GM12878 (cell line): ENCODE data around the gene TTC39B. TPM values are rescaled to one million over a fixed set of nuclear protein-coding genes. Genes with fewer than 3 reads are reported as not detected.

Experiments
- ATAC-seq: fragments of 200-7000 bp; cut with Tn5 transposase; 3 replicates; pipeline ENCODE4 v1.9.1; 2020; ENCODE audit warnings: mild to moderate bottlenecking, moderate library complexity
- BruUV-seq: library from RNA; stranded (reverse); fragments of 400-500 nt; replicated peaks from 2 replicates; lab custom pipeline; 2021; lab: Mats Ljungman, UMichigan
- CTCF ChIA-PET: fragments of 300-600 bp; sonication (Branson Sonifier 250); formaldehyde crosslinking; extraction: SDS; loops from one replicate; lab custom pipeline; 2021; ENCODE audit warnings: inconsistent platforms; lab: Yijun Ruan, JAX
- POLR2A ChIA-PET: fragments of 350-600 bp; formaldehyde crosslinking; extraction: SDS; loops from one replicate; lab custom pipeline; 2021; ENCODE audit warnings: inconsistent platforms; lab: Charles Lee
- RAD21 ChIA-PET: fragments of 300-600 bp; sonication (Branson Sonifier 250); formaldehyde crosslinking; loops from one replicate; lab custom pipeline; 2023; ENCODE audit warnings: antibody characterized with exemption; ENCODE audit not compliant: unreplicated experiment; lab: Charles Lee
- SMC1A ChIA-PET: fragments of 300-600 bp; sonication (Branson Sonifier 250); formaldehyde crosslinking; loops from one replicate; lab custom pipeline; 2023; ENCODE audit not compliant: unreplicated experiment, uncharacterized antibody; lab: Charles Lee
- DNase-seq: peaks from one replicate; pipeline ENCODE4 v3.0.0-alpha.2; 2011; ENCODE audit warnings: low read depth, low spot score
- FAIRE-seq: peaks from 3 replicates; lab custom pipeline; 2011; peaks lifted over from hg19 to GRCh38; lab: Jason Lieb, UNC
- H2AFZ ChIP-seq: 2 replicates; pipeline ENCODE4 v1.6.0; 2011; ENCODE audit warnings: low read depth, low read length, control low read depth; ENCODE audit not compliant: control insufficient read depth
- H3K27ac ChIP-seq: 2 replicates; pipeline ENCODE4 v1.5.1; 2011; ENCODE audit warnings: control low read depth; ENCODE audit not compliant: control insufficient read depth, insufficient read depth
- H3K27me3 ChIP-seq, 2 experiments: replicated peaks in 1 of 2; 2 replicates each; pipeline versions ENCODE4 v1.6.0 to v1.6.1; 2011; ENCODE audit warnings: low read length in 1 of 2; ENCODE audit not compliant: control insufficient read depth in 2 of 2, insufficient read depth in 2 of 2
- H3K36me3 ChIP-seq, 2 experiments: 2 replicates each; pipeline ENCODE4 v1.5.1; 2011; ENCODE audit warnings: low read length in 1 of 2; ENCODE audit not compliant: control insufficient read depth in 2 of 2, insufficient read depth in 2 of 2
- H3K4me1 ChIP-seq: 2 replicates; pipeline ENCODE4 v1.6.1; 2011; ENCODE audit warnings: mild to moderate bottlenecking, low read length, moderate library complexity, mixed read lengths; ENCODE audit not compliant: control insufficient read depth, insufficient read depth
- H3K4me2 ChIP-seq: 2 replicates; pipeline ENCODE4 v1.6.0; 2011; ENCODE audit warnings: control low read depth; ENCODE audit not compliant: control insufficient read depth, insufficient read depth
- H3K4me3 ChIP-seq: fragments of 200-600 bp; sonication (generic); 2 replicates; pipeline ENCODE4 v1.5.1; 2016
- H3K79me2 ChIP-seq: 2 replicates; pipeline ENCODE4 v1.6.0; 2011; ENCODE audit warnings: low read length; ENCODE audit not compliant: control insufficient read depth, insufficient read depth
- H3K9ac ChIP-seq: 2 replicates; pipeline ENCODE4 v1.8.0; 2011; ENCODE audit warnings: low read length, control low read depth, mixed read lengths; ENCODE audit not compliant: control insufficient read depth, insufficient read depth
- H3K9me3 ChIP-seq: replicated peaks from 3 replicates; pipeline ENCODE4 v1.5.1; 2011; ENCODE audit warnings: mild to moderate bottlenecking, low read length; ENCODE audit not compliant: control insufficient read depth, insufficient read depth
- H4K20me1 ChIP-seq: 2 replicates; pipeline ENCODE4 v1.6.0; 2011; ENCODE audit not compliant: control insufficient read depth, insufficient read depth
- BCL11A ChIP-seq: IDR thresholded peaks from 2 replicates; pipeline ENCODE4 v1.6.1; 2011; ENCODE audit warnings: low read depth, low read length
- CBX3 ChIP-seq: fragments of 200-600 bp; sonication (generic); IDR thresholded peaks from 2 replicates; pipeline ENCODE4 v1.6.1; 2016; ENCODE audit warnings: low read depth, borderline replicate concordance
- CEBPB ChIP-seq, 2 experiments: fragments of 150-350 bp in 1 of 2; IDR thresholded peaks; 2 replicates each; pipeline ENCODE4 v1.6.1; 2012 to 2014; ENCODE audit warnings: low read depth in 2 of 2, low read length in 2 of 2, borderline replicate concordance in 1 of 2, inconsistent platforms in 1 of 2
- CHD2 ChIP-seq: IDR thresholded peaks from 2 replicates; pipeline ENCODE4 v1.6.1; 2011; ENCODE audit warnings: low read depth, low read length, improper control_type of control experiment, borderline replicate concordance
- IRF4 ChIP-seq: IDR thresholded peaks from 2 replicates; pipeline ENCODE4 v1.6.1; 2011; ENCODE audit warnings: low read depth, low read length
- NFXL1 ChIP-seq: fragments of 450-650 bp; IDR thresholded peaks from 2 replicates; pipeline ENCODE4 v1.6.1; 2017; ENCODE audit warnings: antibody characterized with exemption, mild to moderate bottlenecking, borderline replicate concordance
- PAX5 ChIP-seq: IDR thresholded peaks from 2 replicates; pipeline ENCODE4 v1.6.1; 2011; ENCODE audit warnings: low read depth, low read length, borderline replicate concordance
- RELA ChIP-seq: fragments of 450-650 bp; IDR thresholded peaks from 2 replicates; pipeline ENCODE4 v1.8.0; 2014; ENCODE audit warnings: borderline replicate concordance; ENCODE audit not compliant: partially characterized antibody
- TBL1XR1 ChIP-seq: IDR thresholded peaks from 2 replicates; pipeline ENCODE4 v1.6.1; 2012; ENCODE audit warnings: low read depth, low read length, improper control_type of control experiment
- TCF7 ChIP-seq: IDR thresholded peaks from 2 replicates; pipeline ENCODE4 v1.6.1; 2014; ENCODE audit warnings: antibody characterized with exemption, borderline replicate concordance
- ZNF622 ChIP-seq: fragments of 450-650 bp; IDR thresholded peaks from 2 replicates; pipeline ENCODE4 v1.6.1; 2017; ENCODE audit warnings: mild to moderate bottlenecking, inconsistent platforms
- WGBS: methylation state at CpG from one replicate; pipeline ENCODE4 v1.1.6; 2016; ENCODE audit warnings: low lambda C conversion rate; ENCODE audit not compliant: insufficient replicate concordance, insufficient coverage; ENCODE audit errors: missing lambda C conversion rate; 5-methylcytosine and 5-hydroxymethylcytosine counted together
- in situ Hi-C: fragments of 300-500 bp; cut with MboI; formaldehyde crosslinking; loops from 9 replicates; pipeline ENCODE4 v1.14.3; 2018; ENCODE audit warnings: mixed read lengths
- intact Hi-C: fragments of 100-400 bp; cut with micrococcal nuclease; formaldehyde crosslinking; loops from one replicate; pipeline ENCODE4 v1.14.2; 2022; ENCODE audit not compliant: unreplicated experiment
- polyA plus RNA-seq, 11 experiments: library from polyadenylated mRNA; depleted of rRNA in 4 of 11; unstranded in 6 of 11; stranded (reverse) in 5 of 11; fragments of >200 nt; fragmentation: Nextera tagmentation in 4 of 11; fragmentation: Illumina TruSeq in 1 of 11; extraction: Ambion mirVana in 4 of 11; extraction: Trizol in 1 of 11; gene quantifications; 1 replicate in 1 of 11; 2 replicates in 10 of 11; pipeline versions ENCODE4 v1.2.1 to v1.2.3, GENCODE V29; 2011 to 2016; ENCODE audit warnings: inconsistent platforms in 2 of 11, missing spikeins in 2 of 11, low read depth in 1 of 11
- total RNA-seq, 4 experiments: library from RNA; depleted of rRNA in 3 of 4; stranded (reverse); fragments of >200 nt in 3 of 4; fragmentation: Illumina TruSeq in 1 of 4; extraction: Trizol in 1 of 4; gene quantifications; 2 replicates each; pipeline versions ENCODE4 v1.2.1 to v1.2.3, GENCODE V29; 2013 to 2021
- TF ChIP-seq, protein P1 (sequence below): fragments of 450-650 bp; IDR thresholded peaks from 2 replicates; pipeline ENCODE4 v1.6.1; 2017; ENCODE audit warnings: mild to moderate bottlenecking, low read depth, inconsistent platforms; ENCODE audit not compliant: poor library complexity, severe bottlenecking
- TF ChIP-seq, protein P2 (sequence below): fragments of 450-650 bp; IDR thresholded peaks from 2 replicates; pipeline ENCODE4 v1.6.1; 2016; ENCODE audit warnings: mild to moderate bottlenecking
- TF ChIP-seq, protein P3 (sequence below): fragments of 450-650 bp; conservative IDR thresholded peaks from 2 replicates; pipeline ENCODE4 v1.6.1; 2017; ENCODE audit warnings: mild to moderate bottlenecking, moderate library complexity
- TF ChIP-seq, protein P4 (sequence below): fragments of 450-650 bp; IDR thresholded peaks from 2 replicates; pipeline ENCODE4 v1.6.1; 2017; ENCODE audit warnings: mild to moderate bottlenecking, moderate library complexity

Gene TTC39B
- total and polyA plus RNA-seq, 10 of the 15 experiments (the other 5 are each of a cell fraction or from before 2014, with no cell fraction given) = 0.68 to 2.5 (median 1.5) TPM

DNA sequence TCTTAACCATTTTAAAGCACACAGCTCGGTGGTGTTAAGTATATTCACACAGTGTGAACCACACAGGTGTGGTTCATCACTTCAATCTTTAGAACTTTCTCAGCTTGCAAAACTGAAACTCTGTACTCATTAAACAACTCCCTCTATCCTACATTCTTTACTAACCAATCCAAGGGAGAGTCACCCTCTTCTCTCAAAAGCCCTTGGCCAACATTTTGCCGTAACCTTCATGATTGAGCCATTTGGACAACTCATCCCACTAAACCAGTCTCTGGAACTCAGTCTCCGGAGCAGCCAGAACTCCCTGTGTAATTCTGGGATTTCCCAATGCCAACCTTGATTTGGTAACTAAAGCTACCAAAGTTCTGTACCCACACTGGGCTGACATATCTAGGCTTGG lies 84.7 kb downstream of the TTC39B start:
- no TSS peak for BruUV-seq
- H3K36me3 ChIP-seq = no peaks in the 10 kb centered on the region
- H3K9me3 ChIP-seq = no peaks in the 10 kb centered on the region
- in situ Hi-C loops = no loop called here
- ChIA-PET RAD21 (interaction anchor here (2.9 kb wide), 1 partner anchor 11 kb away, joined by 17 read pairs; no protein-coding TSS in a partner anchor), SMC1A (interaction anchor here (0.5 to 4.8 kb wide), 4 partner anchors 9 to 109 kb away, joined by 3 to 27 read pairs (median 5); no protein-coding TSS in a partner anchor), CTCF (interaction anchor here (1.2 to 7.4 kb wide), 3 partner anchors 10 to 384 kb away, joined by 3 to 74 read pairs (median 34); no protein-coding TSS in a partner anchor), POLR2A (no interaction called here)
- no peak overlapping the region for H3K9ac ChIP-seq
- no peak for FAIRE-seq
- DNase-seq = no peak
- H3K27ac ChIP-seq = no peak overlapping the region
- intact Hi-C loops = no loop called here
- no peaks in the 10 kb centered on the region for H4K20me1 ChIP-seq
- H2AFZ ChIP-seq = no peak overlapping the region
- no peaks in the 10 kb centered on the region for H3K79me2 ChIP-seq
- H3K27me3 ChIP-seq = no peaks in the 10 kb centered on the region
- H3K4me1 ChIP-seq = no peaks in the 10 kb centered on the region
- H3K4me3 ChIP-seq = no peak overlapping the region
- H3K4me2 ChIP-seq = no peak overlapping the region
- 80% methylated on average over 3 of the region's 3 CpGs for WGBS
- ATAC-seq = peak; percentile 56
- TF ChIP-seq, protein P1, sequence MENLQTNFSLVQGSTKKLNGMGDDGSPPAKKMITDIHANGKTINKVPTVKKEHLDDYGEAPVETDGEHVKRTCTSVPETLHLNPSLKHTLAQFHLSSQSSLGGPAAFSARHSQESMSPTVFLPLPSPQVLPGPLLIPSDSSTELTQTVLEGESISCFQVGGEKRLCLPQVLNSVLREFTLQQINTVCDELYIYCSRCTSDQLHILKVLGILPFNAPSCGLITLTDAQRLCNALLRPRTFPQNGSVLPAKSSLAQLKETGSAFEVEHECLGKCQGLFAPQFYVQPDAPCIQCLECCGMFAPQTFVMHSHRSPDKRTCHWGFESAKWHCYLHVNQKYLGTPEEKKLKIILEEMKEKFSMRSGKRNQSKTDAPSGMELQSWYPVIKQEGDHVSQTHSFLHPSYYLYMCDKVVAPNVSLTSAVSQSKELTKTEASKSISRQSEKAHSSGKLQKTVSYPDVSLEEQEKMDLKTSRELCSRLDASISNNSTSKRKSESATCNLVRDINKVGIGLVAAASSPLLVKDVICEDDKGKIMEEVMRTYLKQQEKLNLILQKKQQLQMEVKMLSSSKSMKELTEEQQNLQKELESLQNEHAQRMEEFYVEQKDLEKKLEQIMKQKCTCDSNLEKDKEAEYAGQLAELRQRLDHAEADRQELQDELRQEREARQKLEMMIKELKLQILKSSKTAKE = no peak
- TF ChIP-seq RELA = no peak
- no peak for TF ChIP-seq TBL1XR1
- TF ChIP-seq CHD2 = no peak
- no peak for TF ChIP-seq ZNF622
- no peak for TF ChIP-seq BCL11A
- TF ChIP-seq, protein P2, sequence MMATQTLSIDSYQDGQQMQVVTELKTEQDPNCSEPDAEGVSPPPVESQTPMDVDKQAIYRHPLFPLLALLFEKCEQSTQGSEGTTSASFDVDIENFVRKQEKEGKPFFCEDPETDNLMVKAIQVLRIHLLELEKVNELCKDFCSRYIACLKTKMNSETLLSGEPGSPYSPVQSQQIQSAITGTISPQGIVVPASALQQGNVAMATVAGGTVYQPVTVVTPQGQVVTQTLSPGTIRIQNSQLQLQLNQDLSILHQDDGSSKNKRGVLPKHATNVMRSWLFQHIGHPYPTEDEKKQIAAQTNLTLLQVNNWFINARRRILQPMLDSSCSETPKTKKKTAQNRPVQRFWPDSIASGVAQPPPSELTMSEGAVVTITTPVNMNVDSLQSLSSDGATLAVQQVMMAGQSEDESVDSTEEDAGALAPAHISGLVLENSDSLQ = no peak
- no peak for TF ChIP-seq NFXL1
- no peak for TF ChIP-seq PAX5
- no peak for TF ChIP-seq CBX3
- TF ChIP-seq, protein P3, sequence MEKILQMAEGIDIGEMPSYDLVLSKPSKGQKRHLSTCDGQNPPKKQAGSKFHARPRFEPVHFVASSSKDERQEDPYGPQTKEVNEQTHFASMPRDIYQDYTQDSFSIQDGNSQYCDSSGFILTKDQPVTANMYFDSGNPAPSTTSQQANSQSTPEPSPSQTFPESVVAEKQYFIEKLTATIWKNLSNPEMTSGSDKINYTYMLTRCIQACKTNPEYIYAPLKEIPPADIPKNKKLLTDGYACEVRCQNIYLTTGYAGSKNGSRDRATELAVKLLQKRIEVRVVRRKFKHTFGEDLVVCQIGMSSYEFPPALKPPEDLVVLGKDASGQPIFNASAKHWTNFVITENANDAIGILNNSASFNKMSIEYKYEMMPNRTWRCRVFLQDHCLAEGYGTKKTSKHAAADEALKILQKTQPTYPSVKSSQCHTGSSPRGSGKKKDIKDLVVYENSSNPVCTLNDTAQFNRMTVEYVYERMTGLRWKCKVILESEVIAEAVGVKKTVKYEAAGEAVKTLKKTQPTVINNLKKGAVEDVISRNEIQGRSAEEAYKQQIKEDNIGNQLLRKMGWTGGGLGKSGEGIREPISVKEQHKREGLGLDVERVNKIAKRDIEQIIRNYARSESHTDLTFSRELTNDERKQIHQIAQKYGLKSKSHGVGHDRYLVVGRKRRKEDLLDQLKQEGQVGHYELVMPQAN = no peak
- TF ChIP-seq TCF7 = no peak
- TF ChIP-seq, protein P4, sequence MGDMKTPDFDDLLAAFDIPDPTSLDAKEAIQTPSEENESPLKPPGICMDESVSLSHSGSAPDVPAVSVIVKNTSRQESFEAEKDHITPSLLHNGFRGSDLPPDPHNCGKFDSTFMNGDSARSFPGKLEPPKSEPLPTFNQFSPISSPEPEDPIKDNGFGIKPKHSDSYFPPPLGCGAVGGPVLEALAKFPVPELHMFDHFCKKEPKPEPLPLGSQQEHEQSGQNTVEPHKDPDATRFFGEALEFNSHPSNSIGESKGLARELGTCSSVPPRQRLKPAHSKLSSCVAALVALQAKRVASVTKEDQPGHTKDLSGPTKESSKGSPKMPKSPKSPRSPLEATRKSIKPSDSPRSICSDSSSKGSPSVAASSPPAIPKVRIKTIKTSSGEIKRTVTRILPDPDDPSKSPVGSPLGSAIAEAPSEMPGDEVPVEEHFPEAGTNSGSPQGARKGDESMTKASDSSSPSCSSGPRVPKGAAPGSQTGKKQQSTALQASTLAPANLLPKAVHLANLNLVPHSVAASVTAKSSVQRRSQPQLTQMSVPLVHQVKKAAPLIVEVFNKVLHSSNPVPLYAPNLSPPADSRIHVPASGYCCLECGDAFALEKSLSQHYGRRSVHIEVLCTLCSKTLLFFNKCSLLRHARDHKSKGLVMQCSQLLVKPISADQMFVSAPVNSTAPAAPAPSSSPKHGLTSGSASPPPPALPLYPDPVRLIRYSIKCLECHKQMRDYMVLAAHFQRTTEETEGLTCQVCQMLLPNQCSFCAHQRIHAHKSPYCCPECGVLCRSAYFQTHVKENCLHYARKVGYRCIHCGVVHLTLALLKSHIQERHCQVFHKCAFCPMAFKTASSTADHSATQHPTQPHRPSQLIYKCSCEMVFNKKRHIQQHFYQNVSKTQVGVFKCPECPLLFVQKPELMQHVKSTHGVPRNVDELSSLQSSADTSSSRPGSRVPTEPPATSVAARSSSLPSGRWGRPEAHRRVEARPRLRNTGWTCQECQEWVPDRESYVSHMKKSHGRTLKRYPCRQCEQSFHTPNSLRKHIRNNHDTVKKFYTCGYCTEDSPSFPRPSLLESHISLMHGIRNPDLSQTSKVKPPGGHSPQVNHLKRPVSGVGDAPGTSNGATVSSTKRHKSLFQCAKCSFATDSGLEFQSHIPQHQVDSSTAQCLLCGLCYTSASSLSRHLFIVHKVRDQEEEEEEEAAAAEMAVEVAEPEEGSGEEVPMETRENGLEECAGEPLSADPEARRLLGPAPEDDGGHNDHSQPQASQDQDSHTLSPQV = no peak
- TF ChIP-seq CEBPB (IDR thresholded peaks at IDR 0.05; ENCODE audit: borderline replicate concordance in 1 of 2, low read depth in 2 of 2, low read length in 2 of 2) = no peak
- TF ChIP-seq IRF4 = no peak
